ENCODE measurements around the gene GPATCH1. TPM values are rescaled to one million over a fixed set of nuclear protein-coding genes. Genes with fewer than 3 reads are reported as not detected.
A peak's percentile ranks its signal among the peaks of the same experiment; 100 is the strongest.
"Not testable (repeated sequence)": the region's sequence is repeated elsewhere in the genome, so short reads cannot be mapped to it uniquely, and the experiment has no call there.

The GPATCH1 gene
- total RNA-seq, 2 donors from 2014 or later: 10.4 to 10.7 TPM

DNA sequence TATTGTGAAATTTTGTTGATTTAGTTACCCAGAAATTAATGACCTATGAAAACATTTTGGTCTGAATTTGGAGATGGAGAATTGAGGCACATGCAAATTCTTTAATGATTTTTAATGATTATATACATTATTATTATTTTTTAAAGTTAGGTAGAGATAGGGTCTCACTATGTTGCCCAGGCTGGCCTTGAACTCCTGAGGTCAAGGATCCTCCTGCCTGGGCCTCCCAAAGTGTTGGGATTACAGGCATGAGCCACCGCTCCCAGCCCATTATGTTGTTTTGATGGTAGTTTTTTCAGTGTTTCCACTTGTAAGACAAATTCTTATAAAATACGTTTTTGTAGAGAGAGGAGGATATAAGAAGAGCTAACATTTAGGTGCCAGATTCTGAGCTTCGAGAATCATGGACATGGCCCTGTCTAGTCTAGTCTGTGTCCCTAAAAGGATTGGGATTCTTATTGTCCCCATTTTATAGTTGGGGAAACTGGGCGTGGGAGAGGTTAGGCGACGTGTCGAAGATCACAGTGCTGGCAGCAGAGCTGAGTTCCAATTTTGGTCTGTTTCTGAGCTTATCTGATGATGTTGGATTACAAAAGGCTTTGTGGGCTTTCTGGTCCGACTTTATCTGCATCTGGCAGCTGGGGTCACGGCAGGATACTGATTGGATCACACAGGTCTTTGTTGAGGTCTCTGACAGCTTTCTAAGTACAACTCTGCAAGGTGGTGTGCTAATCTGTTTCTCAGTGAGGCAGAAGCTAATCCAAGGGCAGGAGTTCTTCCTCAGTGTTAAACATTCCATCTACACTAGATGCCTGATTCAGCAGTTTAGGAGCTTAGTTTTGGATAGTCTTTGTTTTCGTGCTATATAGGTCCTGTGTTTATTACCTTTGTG lies 43.5 kb downstream of the GPATCH1 start:
- H3K9me3 Mint-ChIP-seq: no peaks in the 10 kb centered on the region
- H3K36me3 Mint-ChIP-seq (ENCODE audit: low read depth): peaks cover 66% of the 10 kb centered on the region

GRCh38 chr19:33125929-33126388 lies 45.0 kb downstream of the GPATCH1 start:
- H3K36me3 Mint-ChIP-seq (ENCODE audit: low read depth): peaks cover 81% of the 10 kb centered on the region
- no peaks in the 10 kb centered on the region for H3K9me3 Mint-ChIP-seq
- no peak overlapping the region for H3K4me3 Mint-ChIP-seq
- no peaks in the 10 kb centered on the region for H3K27me3 Mint-ChIP-seq
- ATAC-seq (replicated peaks): peak; percentile 86
- H3K27ac Mint-ChIP-seq: peak overlapping the region; percentile 54
- no peaks in the 10 kb centered on the region for H3K4me1 Mint-ChIP-seq

More for the DNA sequence above, 43.5 kb downstream of the GPATCH1 start:
- ATAC-seq (replicated peaks): no peak
- Mint-ChIP-seq H3K27me3 (no peaks in the 10 kb centered on the region), H3K27ac (peak overlapping the region; percentile 39), H3K4me3 (no peak overlapping the region), H3K4me1 (no peaks in the 10 kb centered on the region)

- H3K36me3 Mint-ChIP-seq (ENCODE audit: low read depth): peaks cover 76% of the 10 kb centered on the region
- peak overlapping the region; percentile 54 for H3K27ac Mint-ChIP-seq
- not testable (repeated sequence) for H3K4me1 Mint-ChIP-seq; H3K9me3 Mint-ChIP-seq; ATAC-seq (replicated peaks); H3K4me3 Mint-ChIP-seq; H3K27me3 Mint-ChIP-seq
Measured at GRCh38 chr19:33126712-33127111, 45.7 kb downstream of the GPATCH1 start.

- peaks cover 55% of the 10 kb centered on the region for H3K36me3 Mint-ChIP-seq (ENCODE audit: low read depth)
- H3K27me3 Mint-ChIP-seq: no peaks in the 10 kb centered on the region
- peak overlapping the region; percentile 38 for H3K27ac Mint-ChIP-seq
- no peak for ATAC-seq (replicated peaks)
- no peak overlapping the region for H3K4me3 Mint-ChIP-seq
- peaks cover under 1% of the 10 kb centered on the region for H3K4me1 Mint-ChIP-seq
- no peaks in the 10 kb centered on the region for H3K9me3 Mint-ChIP-seq
Measured at GRCh38 chr19:33129901-33130300, 48.9 kb downstream of the GPATCH1 start.

GRCh38 chr19:33130433-33130832 lies 49.5 kb downstream of the GPATCH1 start:
- H3K36me3 Mint-ChIP-seq (ENCODE audit: low read depth): peaks cover 50% of the 10 kb centered on the region
- H3K4me1 Mint-ChIP-seq: peaks cover 5% of the 10 kb centered on the region
- ATAC-seq (replicated peaks): no peak
- peak overlapping the region; percentile 38 for H3K27ac Mint-ChIP-seq
- no peak overlapping the region for H3K4me3 Mint-ChIP-seq
- H3K9me3 Mint-ChIP-seq: no peaks in the 10 kb centered on the region
- no peaks in the 10 kb centered on the region for H3K27me3 Mint-ChIP-seq

GRCh38 chr19:33132021-33132420 lies 51.0 kb downstream of the GPATCH1 start, which contains the start of gene WDR88:
Gene WDR88 (plus strand): TSS chr19:33132114. CDS start chr19:33132170, 56 bp downstream.
- ATAC-seq (replicated peaks): no peak
- H3K36me3 Mint-ChIP-seq (ENCODE audit: low read depth): peaks cover 35% of the 10 kb centered on the region
- no peaks in the 10 kb centered on the region for H3K27me3 Mint-ChIP-seq
- peaks cover 5% of the 10 kb centered on the region for H3K4me1 Mint-ChIP-seq
- H3K27ac Mint-ChIP-seq: peak within 1 kb of the TSS; percentile 78
- H3K9me3 Mint-ChIP-seq: no peaks in the 10 kb centered on the region
- no peak within 1 kb of the TSS for H3K4me3 Mint-ChIP-seq

DNA sequence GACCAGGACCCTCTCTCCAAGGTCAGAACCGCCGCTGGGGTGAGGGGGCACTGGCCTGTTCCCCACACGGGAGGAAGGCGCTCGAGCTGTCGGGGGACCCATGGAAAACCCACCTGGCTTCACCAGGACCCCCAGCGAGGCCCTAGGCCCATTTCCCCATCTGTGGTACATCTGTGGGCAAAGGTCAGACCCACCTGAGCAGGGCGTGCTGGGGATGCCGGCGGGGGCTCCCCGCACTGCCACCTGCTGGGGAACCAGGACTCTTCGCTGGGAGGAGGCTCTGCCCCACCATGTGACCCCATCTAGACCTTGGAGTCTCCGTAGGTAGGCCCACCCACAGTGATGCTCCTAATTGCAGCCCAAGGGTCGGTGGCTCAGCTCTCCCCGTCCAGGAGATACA lies 51.4 kb downstream of the GPATCH1 start:
- H3K36me3 Mint-ChIP-seq (ENCODE audit: low read depth): peaks cover 32% of the 10 kb centered on the region
- H3K27ac Mint-ChIP-seq: peak overlapping the region; percentile 78
- H3K4me1 Mint-ChIP-seq: peaks cover 5% of the 10 kb centered on the region
- no peak for ATAC-seq (replicated peaks)
- no peak overlapping the region for H3K4me3 Mint-ChIP-seq
- H3K27me3 Mint-ChIP-seq: no peaks in the 10 kb centered on the region
- no peaks in the 10 kb centered on the region for H3K9me3 Mint-ChIP-seq

GRCh38 chr19:33133438-33134031 lies 52.6 kb downstream of the GPATCH1 start:
- peak overlapping the region; percentile 79 for H3K4me3 Mint-ChIP-seq
- H3K27ac Mint-ChIP-seq: no peak overlapping the region
- H3K4me1 Mint-ChIP-seq: peaks cover 5% of the 10 kb centered on the region
- ATAC-seq (replicated peaks): no peak
- no peaks in the 10 kb centered on the region for H3K27me3 Mint-ChIP-seq
- H3K36me3 Mint-ChIP-seq (ENCODE audit: low read depth): peaks cover 25% of the 10 kb centered on the region
- H3K9me3 Mint-ChIP-seq: no peaks in the 10 kb centered on the region

GRCh38 chr19:33134571-33135041 lies 53.6 kb downstream of the GPATCH1 start:
- H3K27ac Mint-ChIP-seq: peak overlapping the region; percentile 83
- H3K27me3 Mint-ChIP-seq: no peaks in the 10 kb centered on the region
- H3K36me3 Mint-ChIP-seq (ENCODE audit: low read depth): peaks cover 14% of the 10 kb centered on the region
- H3K4me1 Mint-ChIP-seq: peaks cover 5% of the 10 kb centered on the region
- H3K9me3 Mint-ChIP-seq: no peaks in the 10 kb centered on the region
- peak; percentile 94 for ATAC-seq (replicated peaks)
- peak overlapping the region; percentile 79 for H3K4me3 Mint-ChIP-seq

GRCh38 chr19:33139165-33139564 lies 58.2 kb downstream of the GPATCH1 start:
- ATAC-seq (replicated peaks): no peak
- Mint-ChIP-seq H3K4me1 (peaks cover 10% of the 10 kb centered on the region), H3K27me3 (peaks cover 3% of the 10 kb centered on the region), H3K36me3 (ENCODE audit: low read depth) (no peaks in the 10 kb centered on the region), H3K27ac (peak overlapping the region; percentile 20), H3K9me3 (no peaks in the 10 kb centered on the region), H3K4me3 (no peak overlapping the region)

DNA sequence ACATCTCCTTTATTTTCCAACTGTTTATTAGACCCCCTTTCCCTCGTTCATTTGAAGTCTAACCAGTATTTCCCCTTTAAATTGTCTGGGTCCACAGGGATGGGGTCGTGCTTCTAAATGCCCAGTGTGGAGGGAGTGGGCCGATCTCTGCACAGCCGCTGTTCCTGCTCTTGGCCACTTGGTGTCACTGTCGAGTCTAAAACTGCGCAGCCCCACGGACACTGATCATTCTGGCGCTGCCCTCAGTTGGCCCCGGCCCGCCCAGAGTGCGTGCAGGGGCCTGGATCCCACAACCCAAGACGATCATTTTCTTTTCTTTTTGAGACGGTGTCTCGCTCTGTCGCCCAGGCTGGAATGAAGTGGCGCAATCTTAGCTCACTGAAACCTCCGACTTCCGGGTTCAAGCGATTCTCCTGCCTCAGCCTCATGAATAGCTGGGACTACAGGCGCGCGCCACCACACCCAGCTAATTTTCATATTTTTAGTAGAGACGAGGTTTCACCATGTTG lies 63.0 kb downstream of the GPATCH1 start:
- Mint-ChIP-seq H3K9me3 (no peaks in the 10 kb centered on the region), H3K27ac (no peak overlapping the region), H3K36me3 (ENCODE audit: low read depth) (no peaks in the 10 kb centered on the region), H3K4me1 (peaks cover 5% of the 10 kb centered on the region), H3K27me3 (peaks cover 3% of the 10 kb centered on the region), H3K4me3 (peak overlapping the region; percentile 9)
- peak; percentile 98 for ATAC-seq (replicated peaks)

- H3K36me3 Mint-ChIP-seq (ENCODE audit: low read depth): no peaks in the 10 kb centered on the region
- no peak overlapping the region for H3K27ac Mint-ChIP-seq
- no peak for ATAC-seq (replicated peaks)
- peaks cover 5% of the 10 kb centered on the region for H3K4me1 Mint-ChIP-seq
- peaks cover 3% of the 10 kb centered on the region for H3K27me3 Mint-ChIP-seq
- no peaks in the 10 kb centered on the region for H3K9me3 Mint-ChIP-seq
- no peak overlapping the region for H3K4me3 Mint-ChIP-seq
Measured at GRCh38 chr19:33146209-33146608, 65.2 kb downstream of the GPATCH1 start.

- Mint-ChIP-seq H3K4me3 (no peak overlapping the region), H3K27me3 (no peaks in the 10 kb centered on the region), H3K36me3 (ENCODE audit: low read depth) (no peaks in the 10 kb centered on the region), H3K4me1 (peaks cover 5% of the 10 kb centered on the region), H3K9me3 (no peaks in the 10 kb centered on the region), H3K27ac (no peak overlapping the region)
- ATAC-seq (replicated peaks): no peak
Measured at GRCh38 chr19:33147538-33147937, 66.6 kb downstream of the GPATCH1 start.

DNA sequence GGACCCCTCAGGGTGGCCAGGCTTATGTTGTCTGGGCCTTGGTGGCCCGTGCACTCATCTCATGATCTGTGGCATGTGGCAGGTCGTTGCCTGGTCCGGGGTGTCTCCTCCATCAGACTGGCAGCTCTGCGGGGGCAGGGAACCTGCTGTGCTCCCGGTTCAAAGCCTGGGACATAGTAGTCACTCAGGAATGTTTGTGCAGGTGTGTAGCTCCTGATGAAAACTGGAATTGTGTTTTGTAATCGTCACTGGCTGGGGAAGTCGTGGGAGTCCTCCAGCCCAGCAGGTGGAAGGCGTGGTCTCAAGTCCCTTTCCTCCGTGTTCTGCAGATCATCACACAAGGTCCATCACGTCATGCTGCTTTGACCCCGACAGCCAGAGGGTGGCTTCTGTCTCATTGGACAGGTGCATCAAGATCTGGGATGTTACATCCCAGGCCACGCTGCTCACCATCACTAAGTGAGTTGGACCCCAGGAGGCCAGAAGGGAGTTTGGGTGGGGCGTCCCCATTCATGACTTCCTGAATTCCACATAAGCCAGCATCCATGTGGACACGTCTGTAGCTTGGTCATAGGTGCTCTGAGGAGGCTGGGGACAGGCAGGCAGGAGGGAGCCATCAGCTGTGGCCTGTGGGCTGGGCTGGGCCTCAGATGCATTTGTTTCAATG lies 70.0 kb downstream of the GPATCH1 start:
- Mint-ChIP-seq H3K36me3 (ENCODE audit: low read depth) (no peaks in the 10 kb centered on the region), H3K4me1 (no peaks in the 10 kb centered on the region), H3K9me3 (no peaks in the 10 kb centered on the region), H3K4me3 (no peak overlapping the region), H3K27ac (no peak overlapping the region), H3K27me3 (no peaks in the 10 kb centered on the region)
- ATAC-seq (replicated peaks): no peak
